HepG2 (cell line): ENCODE results near the gene RPTOR. TPM values are rescaled to one million over a fixed set of nuclear protein-coding genes. Genes with fewer than 3 reads are reported as not detected.

Source experiments
- MAFG ChIP-seq: sonication (generic); formaldehyde crosslinking; IDR thresholded peaks from 2 replicates; pipeline ENCODE4 v1.5.1; 2020; ENCODE audit warnings: mild to moderate bottlenecking, missing genetic modification reagents
- MATR3 ChIP-seq: sonication (generic); formaldehyde crosslinking; IDR thresholded peaks from 2 replicates; pipeline ENCODE4 v1.4.0; 2020; ENCODE audit warnings: missing genetic modification reagents
- MYNN ChIP-seq: sonication (generic); formaldehyde crosslinking; IDR thresholded peaks from 2 replicates; pipeline ENCODE4 v1.4.0; 2020; ENCODE audit warnings: mild to moderate bottlenecking, low read depth, missing genetic modification reagents
- NFRKB ChIP-seq: fragments of 450-650 bp; IDR thresholded peaks from 2 replicates; pipeline ENCODE4 v1.6.1; 2017
- ZHX1 ChIP-seq: sonication (generic); formaldehyde crosslinking; IDR thresholded peaks from 2 replicates; pipeline ENCODE4 v1.8.1; 2022; ENCODE audit warnings: low read depth, mild to moderate bottlenecking, missing genetic modification reagents
- ZKSCAN1 ChIP-seq: fragments of 150-350 bp; IDR thresholded peaks from 2 replicates; pipeline ENCODE4 v1.6.1; 2014; ENCODE audit warnings: low read length
- ZNF276 ChIP-seq: sonication (generic); formaldehyde crosslinking; IDR thresholded peaks from 2 replicates; pipeline ENCODE4 v1.4.0; 2020; ENCODE audit warnings: mild to moderate bottlenecking, low read depth, missing genetic modification reagents
- ZNF33B ChIP-seq: sonication (generic); formaldehyde crosslinking; IDR thresholded peaks from 2 replicates; pipeline ENCODE4 v1.5.1; 2020; ENCODE audit warnings: mild to moderate bottlenecking, missing genetic modification reagents
- ZNF615 ChIP-seq: sonication (generic); formaldehyde crosslinking; IDR thresholded peaks from 2 replicates; pipeline ENCODE4 v1.5.0; 2020; ENCODE audit warnings: mild to moderate bottlenecking, missing genetic modification reagents, borderline replicate concordance
- polyA plus RNA-seq, 8 experiments: library from polyadenylated mRNA; depleted of rRNA in 3 of 8; stranded (reverse) in 7 of 8; unstranded in 1 of 8; fragments of >200 nt; fragmentation: Illumina TruSeq in 4 of 8; extraction: Trizol in 4 of 8; gene quantifications; 2 replicates each; pipeline versions ENCODE4 v1.2.1 to v1.2.3, GENCODE V29; 2011 to 2016; ENCODE audit warnings: low read depth in 4 of 8, missing spikeins in 1 of 8, mixed read lengths in 1 of 8; ENCODE audit not compliant: insufficient read depth in 1 of 8
- total RNA-seq, 5 experiments: library from RNA; depleted of rRNA; stranded (reverse); fragments of >200 nt; fragmentation: Illumina TruSeq; extraction: Trizol; gene quantifications; 2 replicates each; pipeline ENCODE4 v1.2.3, GENCODE V29; 2016; ENCODE audit warnings: low read depth in 1 of 5
- TF ChIP-seq, protein P1 (sequence below): sonication (generic); formaldehyde crosslinking; IDR thresholded peaks from 2 replicates; pipeline ENCODE4 v1.5.1; 2020; ENCODE audit warnings: mild to moderate bottlenecking, missing genetic modification reagents
- TF ChIP-seq, protein P2 (sequence below): sonication (generic); formaldehyde crosslinking; IDR thresholded peaks from 2 replicates; pipeline ENCODE4 v1.9.0; 2021; ENCODE audit warnings: missing genetic modification reagents, mild to moderate bottlenecking, borderline replicate concordance
- TF ChIP-seq, protein P3 (sequence below): sonication (generic); formaldehyde crosslinking; IDR thresholded peaks from 2 replicates; pipeline ENCODE4 v1.5.1; 2020; ENCODE audit warnings: mild to moderate bottlenecking, missing genetic modification reagents, borderline replicate concordance

Gene RPTOR
- total and polyA plus RNA-seq, 2 of the 13 experiments (the other 11 are each of a cell fraction or from before 2014, with no cell fraction given) = 6.6 to 25.3 TPM

DNA sequence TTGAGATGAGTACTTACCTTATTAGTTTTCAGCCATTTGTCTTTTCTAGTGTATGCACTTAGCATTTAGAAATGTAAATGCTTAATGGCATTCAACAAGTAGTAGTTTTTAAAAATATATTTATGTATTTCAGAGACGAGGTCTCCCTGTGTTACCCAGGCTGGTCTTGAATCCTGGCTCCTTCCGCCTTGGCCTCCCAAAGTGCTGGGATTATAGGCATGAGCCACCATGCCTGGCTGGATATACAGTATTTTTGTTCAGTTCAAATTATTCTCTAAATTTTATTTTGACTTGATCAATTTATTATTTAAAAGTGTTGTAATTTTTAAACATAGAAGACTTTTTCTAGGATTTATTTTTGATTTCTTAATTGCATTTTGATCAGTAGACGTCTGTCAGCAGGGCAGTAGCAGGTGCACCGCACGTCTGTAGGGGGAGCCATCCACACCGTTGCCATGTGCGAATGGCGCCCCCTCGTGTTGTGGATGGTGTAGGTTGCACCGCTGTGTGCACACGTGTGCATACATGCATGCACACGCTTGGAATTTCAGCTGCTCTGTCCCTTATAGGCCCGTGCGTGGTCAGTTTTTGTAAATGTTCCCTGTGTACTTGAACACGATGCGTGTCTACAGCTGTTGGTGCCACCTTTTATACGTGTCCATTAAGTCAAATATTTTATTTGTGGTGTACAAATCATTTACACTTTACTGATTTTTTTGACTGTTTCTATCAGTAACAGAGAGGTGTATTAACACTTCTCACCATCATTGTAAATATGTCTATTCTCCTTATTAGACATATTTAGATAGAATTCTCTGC is 30.6 kb downstream of the RPTOR start (continued):
- TF ChIP-seq ZHX1 (CRISPR knock-in tag) (0 out of 2 replicates have a peak, but pooled peaks have one; percentile 40), ZNF615 (no peak), ZNF276 (CRISPR knock-in tag) (no peak), MATR3 (CRISPR knock-in tag) (no peak), NFRKB (no peak), ZKSCAN1 (peak; percentile 73), MYNN (peak; percentile 61; the same call in 1 of the 2 replicates), ZNF33B (no peak), MAFG (no peak)
- TF ChIP-seq, protein P1, sequence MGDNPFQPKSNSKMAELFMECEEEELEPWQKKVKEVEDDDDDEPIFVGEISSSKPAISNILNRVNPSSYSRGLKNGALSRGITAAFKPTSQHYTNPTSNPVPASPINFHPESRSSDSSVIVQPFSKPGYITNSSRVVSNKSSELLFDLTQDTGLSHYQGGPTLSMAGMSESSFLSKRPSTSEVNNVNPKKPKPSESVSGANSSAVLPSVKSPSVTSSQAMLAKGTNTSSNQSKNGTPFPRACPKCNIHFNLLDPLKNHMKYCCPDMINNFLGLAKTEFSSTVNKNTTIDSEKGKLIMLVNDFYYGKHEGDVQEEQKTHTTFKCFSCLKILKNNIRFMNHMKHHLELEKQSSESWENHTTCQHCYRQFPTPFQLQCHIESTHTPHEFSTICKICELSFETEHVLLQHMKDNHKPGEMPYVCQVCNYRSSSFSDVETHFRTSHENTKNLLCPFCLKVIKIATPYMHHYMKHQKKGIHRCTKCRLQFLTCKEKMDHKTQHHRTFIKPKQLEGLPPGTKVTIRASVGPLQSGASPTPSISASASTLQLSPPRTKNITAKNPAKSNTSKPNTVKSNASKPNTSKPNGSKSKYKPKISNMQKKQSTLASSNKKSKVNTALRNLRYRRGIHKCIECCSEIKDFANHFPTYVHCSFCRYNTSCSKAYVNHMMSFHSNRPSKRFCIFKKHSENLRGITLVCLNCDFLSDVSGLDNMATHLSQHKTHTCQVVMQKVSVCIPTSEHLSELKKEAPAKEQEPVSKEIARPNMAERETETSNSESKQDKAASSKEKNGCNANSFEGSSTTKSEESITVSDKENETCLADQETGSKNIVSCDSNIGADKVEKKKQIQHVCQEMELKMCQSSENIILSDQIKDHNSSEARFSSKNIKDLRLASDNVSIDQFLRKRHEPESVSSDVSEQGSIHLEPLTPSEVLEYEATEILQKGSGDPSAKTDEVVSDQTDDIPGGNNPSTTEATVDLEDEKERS (CRISPR knock-in tag) = peak; percentile 91
- TF ChIP-seq, protein P2, sequence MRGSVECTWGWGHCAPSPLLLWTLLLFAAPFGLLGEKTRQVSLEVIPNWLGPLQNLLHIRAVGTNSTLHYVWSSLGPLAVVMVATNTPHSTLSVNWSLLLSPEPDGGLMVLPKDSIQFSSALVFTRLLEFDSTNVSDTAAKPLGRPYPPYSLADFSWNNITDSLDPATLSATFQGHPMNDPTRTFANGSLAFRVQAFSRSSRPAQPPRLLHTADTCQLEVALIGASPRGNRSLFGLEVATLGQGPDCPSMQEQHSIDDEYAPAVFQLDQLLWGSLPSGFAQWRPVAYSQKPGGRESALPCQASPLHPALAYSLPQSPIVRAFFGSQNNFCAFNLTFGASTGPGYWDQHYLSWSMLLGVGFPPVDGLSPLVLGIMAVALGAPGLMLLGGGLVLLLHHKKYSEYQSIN (CRISPR knock-in tag) = no peak
- TF ChIP-seq, protein P3, sequence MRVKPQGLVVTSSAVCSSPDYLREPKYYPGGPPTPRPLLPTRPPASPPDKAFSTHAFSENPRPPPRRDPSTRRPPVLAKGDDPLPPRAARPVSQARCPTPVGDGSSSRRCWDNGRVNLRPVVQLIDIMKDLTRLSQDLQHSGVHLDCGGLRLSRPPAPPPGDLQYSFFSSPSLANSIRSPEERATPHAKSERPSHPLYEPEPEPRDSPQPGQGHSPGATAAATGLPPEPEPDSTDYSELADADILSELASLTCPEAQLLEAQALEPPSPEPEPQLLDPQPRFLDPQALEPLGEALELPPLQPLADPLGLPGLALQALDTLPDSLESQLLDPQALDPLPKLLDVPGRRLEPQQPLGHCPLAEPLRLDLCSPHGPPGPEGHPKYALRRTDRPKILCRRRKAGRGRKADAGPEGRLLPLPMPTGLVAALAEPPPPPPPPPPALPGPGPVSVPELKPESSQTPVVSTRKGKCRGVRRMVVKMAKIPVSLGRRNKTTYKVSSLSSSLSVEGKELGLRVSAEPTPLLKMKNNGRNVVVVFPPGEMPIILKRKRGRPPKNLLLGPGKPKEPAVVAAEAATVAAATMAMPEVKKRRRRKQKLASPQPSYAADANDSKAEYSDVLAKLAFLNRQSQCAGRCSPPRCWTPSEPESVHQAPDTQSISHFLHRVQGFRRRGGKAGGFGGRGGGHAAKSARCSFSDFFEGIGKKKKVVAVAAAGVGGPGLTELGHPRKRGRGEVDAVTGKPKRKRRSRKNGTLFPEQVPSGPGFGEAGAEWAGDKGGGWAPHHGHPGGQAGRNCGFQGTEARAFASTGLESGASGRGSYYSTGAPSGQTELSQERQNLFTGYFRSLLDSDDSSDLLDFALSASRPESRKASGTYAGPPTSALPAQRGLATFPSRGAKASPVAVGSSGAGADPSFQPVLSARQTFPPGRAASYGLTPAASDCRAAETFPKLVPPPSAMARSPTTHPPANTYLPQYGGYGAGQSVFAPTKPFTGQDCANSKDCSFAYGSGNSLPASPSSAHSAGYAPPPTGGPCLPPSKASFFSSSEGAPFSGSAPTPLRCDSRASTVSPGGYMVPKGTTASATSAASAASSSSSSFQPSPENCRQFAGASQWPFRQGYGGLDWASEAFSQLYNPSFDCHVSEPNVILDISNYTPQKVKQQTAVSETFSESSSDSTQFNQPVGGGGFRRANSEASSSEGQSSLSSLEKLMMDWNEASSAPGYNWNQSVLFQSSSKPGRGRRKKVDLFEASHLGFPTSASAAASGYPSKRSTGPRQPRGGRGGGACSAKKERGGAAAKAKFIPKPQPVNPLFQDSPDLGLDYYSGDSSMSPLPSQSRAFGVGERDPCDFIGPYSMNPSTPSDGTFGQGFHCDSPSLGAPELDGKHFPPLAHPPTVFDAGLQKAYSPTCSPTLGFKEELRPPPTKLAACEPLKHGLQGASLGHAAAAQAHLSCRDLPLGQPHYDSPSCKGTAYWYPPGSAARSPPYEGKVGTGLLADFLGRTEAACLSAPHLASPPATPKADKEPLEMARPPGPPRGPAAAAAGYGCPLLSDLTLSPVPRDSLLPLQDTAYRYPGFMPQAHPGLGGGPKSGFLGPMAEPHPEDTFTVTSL = no peak
